ENCODE results near the gene PPM1J.

PPM1J gene

DNA sequence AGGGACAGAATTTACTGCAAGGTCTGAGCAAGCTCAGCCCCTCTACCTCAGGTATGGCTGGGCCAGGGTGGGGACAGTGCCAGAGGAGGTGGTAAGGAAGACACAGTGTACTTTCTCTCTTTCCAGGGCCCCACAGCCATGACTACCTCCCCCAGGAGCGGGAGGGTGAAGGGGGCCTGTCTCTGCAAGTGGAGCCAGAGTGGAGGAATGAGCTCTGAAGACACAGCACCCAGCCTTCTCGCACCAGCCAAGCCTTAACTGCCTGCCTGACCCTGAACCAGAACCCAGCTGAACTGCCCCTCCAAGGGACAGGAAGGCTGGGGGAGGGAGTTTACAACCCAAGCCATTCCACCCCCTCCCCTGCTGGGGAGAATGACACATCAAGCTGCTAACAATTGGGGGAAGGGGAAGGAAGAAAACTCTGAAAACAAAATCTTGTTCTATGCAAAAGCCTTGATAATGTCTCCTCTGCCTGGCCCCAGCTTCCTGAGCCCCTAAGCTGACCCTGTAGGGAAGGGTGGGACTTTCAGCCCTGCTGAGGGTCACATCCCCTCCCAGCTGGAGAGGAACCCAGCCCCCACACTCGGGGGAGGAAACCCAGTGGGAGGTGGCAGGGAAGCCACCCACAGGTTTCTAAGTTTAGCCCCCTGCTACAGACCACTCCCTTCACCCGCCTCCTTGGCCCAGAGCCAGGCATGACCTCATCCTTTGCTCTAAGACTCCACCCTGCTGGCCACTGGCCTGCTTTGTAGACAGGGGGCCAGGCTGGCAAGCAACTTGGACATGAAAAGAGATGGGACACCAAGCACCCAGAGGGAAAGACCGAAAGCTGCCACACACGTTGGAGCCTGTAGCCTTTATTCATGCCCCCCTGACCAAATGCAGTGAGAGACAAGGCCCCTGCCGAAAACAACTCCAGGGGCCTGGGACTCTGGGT is 14.6 kb downstream of the PPM1J start:
- peak; percentile 68 for DNase-seq (ENCODE audit: insufficient read length, low spot score)
- FAIRE-seq, result peak; percentile 33
- TF ChIP-seq POU2F2 (IDR thresholded peaks at IDR 0.05; ENCODE audit: low read depth, low read length) (peak; percentile 76; the same call in 1 of the 2 replicates), POLR2AphosphoS5 (IDR thresholded peaks at IDR 0.05; ENCODE audit: low read depth, low read length) (no peak; the same call in none of the 2 replicates), SPI1 (IDR thresholded peaks at IDR 0.05; ENCODE audit: low read depth, low read length) (peak; percentile 50)

DNA sequence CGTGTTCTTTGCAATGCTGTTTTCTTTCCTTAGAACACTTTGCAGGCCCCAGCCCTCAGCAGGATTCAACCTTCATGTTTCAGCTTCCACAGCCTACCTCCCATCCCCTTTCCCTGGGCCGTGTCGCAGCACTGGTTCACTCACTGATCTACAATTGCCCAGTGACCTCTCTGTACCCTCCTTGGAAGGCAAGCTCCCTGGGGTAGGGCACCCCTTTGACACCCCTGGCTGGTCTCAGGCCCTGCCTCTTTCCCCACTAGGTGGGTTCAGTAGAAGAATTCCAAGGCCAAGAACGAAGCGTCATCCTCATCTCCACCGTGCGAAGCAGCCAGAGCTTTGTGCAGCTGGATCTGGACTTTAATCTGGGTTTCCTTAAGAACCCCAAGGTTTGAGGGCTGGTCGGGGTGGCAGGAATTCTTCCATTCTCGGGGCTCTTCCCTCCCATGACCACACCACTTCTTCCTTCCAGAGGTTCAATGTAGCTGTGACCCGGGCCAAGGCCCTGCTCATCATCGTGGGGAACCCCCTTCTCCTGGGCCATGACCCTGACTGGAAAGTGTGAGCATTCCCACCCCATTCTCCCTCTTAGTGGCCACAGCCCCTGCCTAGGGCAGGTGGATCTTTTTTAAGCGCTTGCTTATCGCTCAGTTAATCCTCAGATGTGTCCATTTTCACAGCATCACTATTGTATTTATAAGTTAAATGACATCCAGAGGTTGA is 15.5 kb downstream of the PPM1J start:
- no peak for TF ChIP-seq PAX5 (IDR thresholded peaks at IDR 0.05; ENCODE audit: insufficient read depth, low read length, severe bottlenecking)
- DNase-seq (ENCODE audit: insufficient read length, low spot score) (no peak), FAIRE-seq (no peak)

DNA sequence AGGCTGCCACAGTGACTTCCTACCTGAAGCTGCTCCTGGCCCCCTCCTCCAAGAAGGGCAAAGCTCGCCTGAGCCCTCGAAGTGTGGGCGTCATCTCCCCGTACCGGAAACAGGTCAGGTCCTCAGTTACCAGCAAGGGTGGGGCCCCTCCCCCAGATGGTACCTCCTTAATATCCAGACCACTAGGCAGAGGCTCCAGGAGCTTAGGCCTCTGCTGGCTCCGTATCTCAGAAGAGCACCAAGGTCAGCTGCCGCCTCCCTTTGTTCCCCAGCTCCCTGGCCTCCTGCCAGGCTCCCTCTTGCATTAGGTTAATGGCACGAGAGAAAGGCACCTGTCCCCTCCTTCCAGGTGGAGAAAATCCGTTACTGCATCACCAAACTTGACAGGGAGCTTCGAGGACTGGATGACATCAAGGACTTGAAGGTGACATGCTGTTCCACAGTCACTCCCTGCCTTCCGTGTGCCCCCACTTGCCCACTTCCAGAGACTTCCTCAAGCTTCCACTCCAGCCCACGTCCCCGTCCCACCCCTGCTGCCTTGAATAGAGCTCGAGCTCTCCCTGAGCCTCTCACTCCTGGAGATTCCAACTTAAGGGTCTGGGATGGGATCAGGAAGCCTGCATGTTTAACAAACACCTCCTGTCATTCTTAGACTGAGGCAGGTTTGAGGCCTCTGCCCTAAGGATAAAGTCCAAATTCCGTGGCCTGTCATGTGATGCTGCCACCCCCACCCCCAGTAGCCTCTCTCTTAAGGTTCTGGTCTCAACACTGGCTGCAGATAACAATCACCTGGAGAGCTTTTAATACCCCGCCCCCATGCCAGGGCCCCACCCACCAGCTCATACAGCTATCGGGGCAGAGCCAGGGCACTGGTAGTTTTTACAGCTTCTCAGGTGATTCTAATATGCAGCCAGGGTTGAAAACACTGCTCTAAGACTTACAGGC is 16.5 kb downstream of the PPM1J start:
- no peak for TF ChIP-seq TAF1 (IDR thresholded peaks at IDR 0.05; ENCODE audit: low read depth, low read length)
- TF ChIP-seq SPI1 (IDR thresholded peaks at IDR 0.05; ENCODE audit: low read depth, low read length), result no peak
- TF ChIP-seq POLR2AphosphoS5 (IDR thresholded peaks at IDR 0.05; ENCODE audit: low read depth, low read length), result no peak
- TF ChIP-seq PAX5 (IDR thresholded peaks at IDR 0.05; ENCODE audit: insufficient read depth, low read length, severe bottlenecking), result no peak
- TF ChIP-seq POU2F2 (IDR thresholded peaks at IDR 0.05; ENCODE audit: low read depth, low read length), result no peak
- TF ChIP-seq POLR2A (IDR thresholded peaks at IDR 0.05; ENCODE audit: low read depth, low read length), result no peak
- FAIRE-seq (no peak), DNase-seq (ENCODE audit: insufficient read length, low spot score) (no peak)

DNA sequence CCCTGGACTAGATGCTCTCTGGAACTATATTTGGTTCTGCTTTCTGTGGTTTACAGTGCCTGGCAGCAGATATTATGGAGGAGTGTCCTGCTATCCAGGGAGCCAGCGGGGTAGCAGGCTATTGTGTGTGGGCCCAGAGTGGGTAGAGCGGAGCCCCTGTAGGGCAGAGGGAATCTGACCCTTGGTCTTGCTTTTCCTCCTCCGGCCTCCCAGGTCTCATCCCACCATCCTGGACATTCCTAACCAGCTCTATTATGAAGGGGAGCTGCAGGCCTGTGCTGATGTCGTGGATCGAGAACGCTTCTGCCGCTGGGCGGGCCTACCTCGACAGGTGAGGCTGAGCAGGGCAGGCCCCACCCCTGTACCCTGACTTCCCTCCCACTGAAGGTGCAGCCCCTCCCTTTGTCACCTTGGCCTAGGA is 17.3 kb downstream of the PPM1J start:
- FAIRE-seq, result no peak
- no peak for DNase-seq (ENCODE audit: insufficient read length, low spot score)

DNA sequence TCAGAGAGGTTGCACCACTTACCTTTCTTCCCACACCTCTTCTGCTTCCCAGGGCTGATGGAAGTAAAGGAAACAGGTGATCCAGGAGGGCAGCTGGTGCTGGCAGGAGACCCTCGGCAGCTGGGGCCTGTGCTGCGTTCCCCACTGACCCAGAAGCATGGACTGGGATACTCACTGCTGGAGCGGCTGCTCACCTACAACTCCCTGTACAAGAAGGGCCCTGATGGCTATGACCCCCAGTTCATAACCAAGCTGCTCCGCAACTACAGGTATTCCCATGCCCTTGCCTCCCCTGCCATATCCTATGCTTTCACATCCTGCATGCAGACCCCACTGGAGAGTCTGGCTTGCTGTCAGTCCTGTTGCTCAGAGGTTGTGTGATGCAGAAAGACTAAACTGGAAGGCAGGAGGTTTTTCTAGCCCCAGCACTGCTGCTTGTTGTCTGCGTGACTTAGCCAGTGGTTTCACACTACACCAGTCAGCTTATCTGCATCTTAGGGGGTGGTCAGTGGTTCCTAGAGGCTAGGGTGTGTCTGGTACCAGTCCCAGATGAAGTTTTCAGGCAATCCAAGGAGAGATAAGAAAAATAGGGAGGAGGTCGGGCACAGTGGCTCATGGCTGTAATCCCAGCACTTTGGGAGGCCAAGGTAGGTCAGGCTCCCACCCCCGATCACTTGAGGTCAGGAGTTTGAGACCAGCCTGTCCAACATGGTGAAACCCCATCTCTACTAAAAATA is 18.4 kb downstream of the PPM1J start:
- FAIRE-seq (no peak), DNase-seq (ENCODE audit: insufficient read length, low spot score) (no peak)
- TF ChIP-seq POU2F2 (IDR thresholded peaks at IDR 0.05; ENCODE audit: low read depth, low read length), result no peak
- no peak for TF ChIP-seq TAF1 (IDR thresholded peaks at IDR 0.05; ENCODE audit: low read depth, low read length)
- TF ChIP-seq POLR2A (IDR thresholded peaks at IDR 0.05; ENCODE audit: low read depth, low read length), result no peak
- no peak for TF ChIP-seq SPI1 (IDR thresholded peaks at IDR 0.05; ENCODE audit: low read depth, low read length)
- TF ChIP-seq PAX5 (IDR thresholded peaks at IDR 0.05; ENCODE audit: insufficient read depth, low read length, severe bottlenecking), result no peak
- no peak for TF ChIP-seq POLR2AphosphoS5 (IDR thresholded peaks at IDR 0.05; ENCODE audit: low read depth, low read length)

More for the DNA sequence above, 17.3 kb downstream of the PPM1J start:
- TF ChIP-seq TAF1 (IDR thresholded peaks at IDR 0.05; ENCODE audit: low read depth, low read length) (no peak), PAX5 (IDR thresholded peaks at IDR 0.05; ENCODE audit: insufficient read depth, low read length, severe bottlenecking) (no peak), SPI1 (IDR thresholded peaks at IDR 0.05; ENCODE audit: low read depth, low read length) (no peak), POLR2AphosphoS5 (IDR thresholded peaks at IDR 0.05; ENCODE audit: low read depth, low read length) (no peak)

DNA sequence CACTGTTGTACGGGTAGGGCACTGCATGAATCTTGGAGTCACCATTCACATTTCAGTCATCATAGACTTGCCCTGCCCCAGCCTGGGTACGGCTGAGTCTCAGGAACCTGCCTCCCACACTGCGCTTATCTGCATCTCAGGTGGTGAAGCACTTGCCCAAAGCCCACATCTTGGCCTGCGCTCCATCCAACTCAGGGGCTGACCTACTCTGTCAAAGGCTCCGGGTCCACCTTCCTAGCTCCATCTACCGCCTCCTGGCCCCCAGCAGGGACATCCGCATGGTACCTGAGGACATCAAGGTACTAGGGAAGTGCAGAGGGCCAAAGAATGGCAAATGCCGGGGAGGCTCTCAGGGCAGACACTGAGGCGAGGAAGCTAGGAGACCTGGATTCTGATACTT is 19.9 kb downstream of the PPM1J start:
- FAIRE-seq (no peak), DNase-seq (ENCODE audit: insufficient read length, low spot score) (no peak)
- TF ChIP-seq TAF1 (IDR thresholded peaks at IDR 0.05; ENCODE audit: low read depth, low read length) (no peak), SPI1 (IDR thresholded peaks at IDR 0.05; ENCODE audit: low read depth, low read length) (no peak), POU2F2 (IDR thresholded peaks at IDR 0.05; ENCODE audit: low read depth, low read length) (no peak), POLR2A (IDR thresholded peaks at IDR 0.05; ENCODE audit: low read depth, low read length) (no peak), PAX5 (IDR thresholded peaks at IDR 0.05; ENCODE audit: insufficient read depth, low read length, severe bottlenecking) (no peak), POLR2AphosphoS5 (IDR thresholded peaks at IDR 0.05; ENCODE audit: low read depth, low read length) (no peak)

DNA sequence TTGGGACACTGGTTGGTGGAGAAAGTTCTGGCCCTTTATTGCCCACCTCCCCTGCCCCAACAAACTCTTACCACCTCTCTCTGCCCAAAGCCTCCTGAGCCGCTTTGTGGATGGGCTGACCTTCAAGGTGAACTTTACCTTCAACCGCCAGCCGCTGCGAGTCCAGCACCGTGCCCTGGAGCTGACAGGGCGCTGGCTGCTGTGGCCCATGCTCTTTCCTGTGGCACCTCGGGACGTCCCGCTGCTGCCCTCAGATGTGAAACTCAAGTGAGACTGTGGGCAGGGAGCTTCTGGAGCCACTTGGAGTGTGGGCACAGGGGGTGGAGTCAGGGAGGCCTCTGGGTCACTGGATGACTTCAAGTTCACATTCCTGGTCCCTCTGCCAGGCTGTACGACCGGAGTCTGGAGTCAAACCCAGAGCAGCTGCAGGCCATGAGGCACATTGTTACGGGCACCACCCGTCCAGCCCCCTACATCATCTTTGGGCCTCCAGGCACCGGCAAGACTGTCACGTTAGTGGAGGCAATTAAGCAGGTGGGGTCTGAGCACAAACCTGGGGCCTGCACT is 20.7 kb downstream of the PPM1J start:
- no peak for TF ChIP-seq POLR2AphosphoS5 (IDR thresholded peaks at IDR 0.05; ENCODE audit: low read depth, low read length)
- no peak for TF ChIP-seq PAX5 (IDR thresholded peaks at IDR 0.05; ENCODE audit: insufficient read depth, low read length, severe bottlenecking)
- TF ChIP-seq POU2F2 (IDR thresholded peaks at IDR 0.05; ENCODE audit: low read depth, low read length), result no peak
- no peak for TF ChIP-seq POLR2A (IDR thresholded peaks at IDR 0.05; ENCODE audit: low read depth, low read length)
- TF ChIP-seq SPI1 (IDR thresholded peaks at IDR 0.05; ENCODE audit: low read depth, low read length), result no peak
- TF ChIP-seq TAF1 (IDR thresholded peaks at IDR 0.05; ENCODE audit: low read depth, low read length), result no peak
- DNase-seq (ENCODE audit: insufficient read length, low spot score) (no peak), FAIRE-seq (no peak)

DNA sequence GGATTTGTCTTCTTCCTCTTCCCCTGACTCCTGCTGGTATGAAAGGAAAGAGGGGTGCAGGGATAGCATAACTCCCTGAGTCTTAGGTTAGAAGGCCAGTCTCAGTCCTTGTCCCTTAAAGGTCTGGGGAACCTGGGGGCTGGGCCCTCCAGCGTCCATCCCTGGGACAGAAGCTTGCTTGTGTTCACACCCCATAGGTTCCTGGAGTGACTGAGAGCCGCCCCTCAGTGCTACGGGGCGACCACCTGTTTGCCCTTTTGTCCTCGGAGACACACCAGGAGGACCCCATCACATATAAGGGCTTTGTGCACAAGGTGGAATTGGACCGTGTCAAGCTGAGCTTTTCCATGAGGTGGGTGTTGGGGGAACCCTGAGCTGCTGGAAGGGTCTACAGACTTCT is 21.3 kb downstream of the PPM1J start:
- no peak for DNase-seq (ENCODE audit: insufficient read length, low spot score)
- TF ChIP-seq POU2F2 (IDR thresholded peaks at IDR 0.05; ENCODE audit: low read depth, low read length), result no peak
- no peak for TF ChIP-seq POLR2A (IDR thresholded peaks at IDR 0.05; ENCODE audit: low read depth, low read length)
- no peak for TF ChIP-seq SPI1 (IDR thresholded peaks at IDR 0.05; ENCODE audit: low read depth, low read length)
- no peak for TF ChIP-seq PAX5 (IDR thresholded peaks at IDR 0.05; ENCODE audit: insufficient read depth, low read length, severe bottlenecking)
- TF ChIP-seq POLR2AphosphoS5 (IDR thresholded peaks at IDR 0.05; ENCODE audit: low read depth, low read length), result no peak
- TF ChIP-seq TAF1 (IDR thresholded peaks at IDR 0.05; ENCODE audit: low read depth, low read length), result no peak

More for the DNA sequence above, 21.3 kb downstream of the PPM1J start:
- no peak for FAIRE-seq
